Measurements from ENCODE around the gene NDRG3. TPM values are rescaled to one million over a fixed set of nuclear protein-coding genes. Genes with fewer than 3 reads are reported as not detected.
"Not testable (repeated sequence)": the region's sequence is repeated elsewhere in the genome, so short reads cannot be mapped to it uniquely, and the experiment has no call there.

Gene NDRG3
- polyA plus RNA-seq, 3 donors, result 34.5 to 38.9 (median 38.1) TPM

DNA sequence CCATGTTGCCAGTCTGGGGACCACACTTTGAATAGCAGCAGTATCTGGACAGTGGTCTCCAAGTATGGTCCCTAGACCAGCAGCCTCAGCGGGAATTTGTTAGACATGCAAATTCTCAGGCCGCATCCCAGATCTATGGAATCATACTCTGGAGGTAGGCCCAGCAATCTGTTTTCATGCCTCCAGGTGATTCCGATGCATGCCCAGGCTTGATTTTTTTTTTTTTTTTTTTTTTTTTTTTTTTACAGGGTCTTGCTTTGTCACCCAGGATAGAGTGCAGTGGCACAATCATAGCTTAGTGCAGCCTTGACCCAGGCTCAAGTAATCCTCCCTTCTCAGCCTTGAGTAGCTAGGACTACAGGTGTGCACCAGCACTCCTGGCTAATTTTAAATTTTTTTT is 99.2 kb downstream of the NDRG3 start:
- DNase-seq (ENCODE audit: low read depth in 3 of 3, low spot score in 2 of 3), result no peak

DNA sequence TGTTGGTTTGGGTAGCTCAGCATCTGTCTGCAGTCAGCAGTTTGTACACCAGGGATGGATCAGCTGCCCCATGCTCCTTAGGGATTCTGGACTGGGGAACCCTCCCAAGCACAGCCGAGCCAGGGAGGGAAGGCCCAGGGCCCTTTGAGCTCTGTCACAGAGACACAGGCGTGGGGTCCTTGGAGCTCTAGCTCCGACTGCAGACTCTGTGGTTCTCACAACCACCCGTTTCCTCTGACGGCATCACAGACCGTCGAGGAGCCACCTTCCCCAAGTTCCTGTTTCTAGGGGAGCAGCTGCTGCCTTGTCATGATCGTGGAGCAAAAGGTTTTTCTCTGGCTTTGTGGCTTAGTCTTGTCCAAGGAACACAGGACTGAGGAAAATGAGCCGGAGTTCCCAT is 99.9 kb downstream of the NDRG3 start, which contains the start of gene SLA2:
Gene SLA2 (minus strand): TSS at position 199 of the 400 bp plus-strand sequence. CDS start 4,861 bp downstream, outside the sequence.
- DNase-seq (ENCODE audit: low read depth in 3 of 3, low spot score in 2 of 3), result no peak

DNA sequence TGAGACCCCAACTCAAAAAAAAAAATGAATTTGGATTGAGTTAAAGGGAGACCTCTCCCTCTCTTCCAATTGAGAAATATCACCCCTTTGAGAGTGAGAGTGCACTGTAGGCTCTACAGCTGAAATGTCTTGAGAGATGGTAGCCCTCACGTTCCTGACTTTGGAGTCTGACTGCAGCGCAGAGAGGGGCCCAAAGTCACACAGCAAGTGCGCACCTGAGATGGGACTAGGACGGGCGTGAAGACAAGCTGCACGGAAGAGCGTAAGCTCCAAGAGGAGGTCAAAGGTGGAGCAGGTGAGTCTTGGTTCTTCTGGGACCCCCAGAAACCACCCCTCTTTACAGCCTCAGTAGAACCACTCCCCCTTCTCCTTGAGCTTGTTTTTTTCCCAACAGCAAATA is 100.5 kb downstream of the NDRG3 start:
- no peak for DNase-seq (ENCODE audit: low read depth in 3 of 3, low spot score in 2 of 3)

DNA sequence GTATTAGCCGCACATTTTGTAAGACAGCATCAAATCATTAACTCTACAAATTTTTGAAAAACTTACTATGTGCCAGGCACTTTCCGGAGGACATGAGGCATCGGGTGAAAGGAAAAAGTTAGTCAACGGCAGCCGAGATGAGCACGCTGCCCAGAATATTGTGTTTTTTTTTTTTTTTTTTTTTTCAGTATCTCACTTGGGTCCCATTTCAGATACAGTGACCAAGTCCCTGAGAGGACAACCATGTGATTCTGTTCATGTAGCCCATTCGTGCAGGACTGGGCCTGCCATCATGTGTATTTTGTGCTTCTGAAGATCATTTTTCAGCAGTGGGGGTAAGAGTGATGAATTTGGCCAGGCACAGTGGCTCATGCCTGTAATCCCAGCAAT is 101.2 kb downstream of the NDRG3 start:
- no peak for DNase-seq (ENCODE audit: low read depth in 3 of 3, low spot score in 2 of 3)

DNA sequence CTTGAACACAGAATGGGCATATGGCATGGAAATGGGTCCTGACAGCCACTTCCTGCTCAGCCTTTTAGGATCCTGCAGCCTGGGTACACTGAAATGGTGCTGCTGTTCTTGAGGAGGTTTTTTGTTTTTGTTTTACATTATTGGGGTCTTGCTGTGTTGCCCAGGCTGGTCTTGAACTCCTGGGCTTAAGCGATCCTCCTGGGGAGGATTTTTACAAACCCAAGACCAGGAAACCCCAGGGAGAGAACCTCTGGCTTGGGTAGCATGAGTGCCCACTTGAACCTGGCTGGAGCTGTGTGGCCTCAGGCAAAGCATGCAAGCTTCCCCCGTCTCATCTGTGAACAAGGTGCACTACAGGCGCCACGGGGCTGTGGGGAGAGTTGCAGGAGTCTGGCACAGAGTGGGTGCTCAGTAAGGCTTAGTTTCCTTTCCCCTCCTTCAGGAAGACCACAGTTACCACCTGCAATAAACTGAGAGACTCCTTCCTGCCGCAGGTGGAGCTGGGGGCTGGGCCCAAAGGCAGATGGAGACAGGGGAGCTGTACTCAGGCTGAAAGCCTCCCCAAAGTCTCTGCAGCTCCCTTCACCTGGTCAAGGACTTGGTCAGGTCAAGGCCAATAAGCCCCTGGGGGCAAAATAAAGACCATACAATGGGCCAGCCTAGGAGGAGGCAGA is 101.7 kb downstream of the NDRG3 start:
- DNase-seq (ENCODE audit: low read depth in 3 of 3, low spot score in 2 of 3), result no peak

DNA sequence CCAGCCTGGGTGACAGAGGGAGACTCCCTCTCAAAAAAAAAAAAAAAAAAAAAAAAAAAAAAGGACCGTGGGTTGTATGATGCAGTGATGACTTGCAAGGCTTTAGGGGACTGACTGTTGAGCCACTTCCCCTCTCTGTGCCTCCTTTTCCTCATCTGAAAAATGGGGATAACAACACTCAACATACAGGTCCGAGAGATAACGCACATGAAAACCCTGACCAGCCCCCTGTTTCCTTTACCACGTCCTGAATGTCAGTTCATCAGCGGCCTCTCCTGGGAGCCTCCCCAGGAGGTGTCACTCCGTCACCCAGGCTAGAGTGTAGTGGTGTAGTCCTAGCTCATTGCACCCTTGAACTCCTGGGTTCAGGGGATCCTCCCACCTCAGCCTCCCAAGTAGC is 103.8 kb downstream of the NDRG3 start:
- no peak for DNase-seq (ENCODE audit: low read depth in 3 of 3, low spot score in 2 of 3)

DNA sequence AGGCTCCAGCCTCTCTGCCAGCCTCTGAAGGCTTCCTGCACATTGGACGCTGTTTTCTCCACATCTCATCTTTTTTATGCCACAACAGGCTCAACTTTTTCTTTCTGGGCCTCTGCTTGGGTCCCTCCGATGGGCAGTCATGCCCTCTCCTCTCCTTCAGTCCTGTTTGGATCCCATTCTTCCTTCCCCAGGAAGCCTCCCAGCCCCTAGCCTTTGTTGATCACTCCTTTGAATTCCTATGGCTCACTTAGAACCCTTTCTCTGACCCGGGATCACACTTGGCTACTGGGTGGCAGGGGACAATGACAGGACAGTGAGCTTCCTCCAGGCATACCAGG is 104.4 kb downstream of the NDRG3 start:
- no peak for DNase-seq (ENCODE audit: low read depth in 3 of 3, low spot score in 2 of 3)

DNA sequence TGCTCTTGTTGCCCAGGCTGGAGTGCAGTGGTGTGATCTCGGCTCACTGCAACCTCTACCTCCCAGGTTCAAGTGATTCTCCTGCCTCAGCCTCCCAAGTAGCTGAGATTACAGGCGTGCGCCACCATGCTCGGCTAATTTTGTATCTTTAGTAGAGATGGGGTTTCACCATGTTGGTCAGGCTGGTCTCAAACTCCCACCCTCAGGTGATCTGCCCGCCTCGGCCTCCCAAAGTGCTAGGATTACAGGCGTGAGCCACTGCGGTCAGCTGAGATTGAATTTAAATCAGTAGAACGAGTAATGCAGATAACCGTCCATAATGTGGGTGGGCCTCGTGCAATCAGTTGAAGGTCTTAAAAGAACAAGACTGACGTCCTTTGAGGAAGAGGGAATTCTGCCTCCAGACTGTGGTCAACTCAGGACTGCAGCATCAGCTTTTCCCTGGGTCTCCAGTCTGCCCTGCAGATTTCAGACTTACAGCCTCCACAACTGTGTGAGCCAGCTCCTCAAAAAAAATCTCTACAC is 107.0 kb downstream of the NDRG3 start:
- DNase-seq (ENCODE audit: low read depth in 3 of 3, low spot score in 2 of 3), result not testable (repeated sequence)

DNA sequence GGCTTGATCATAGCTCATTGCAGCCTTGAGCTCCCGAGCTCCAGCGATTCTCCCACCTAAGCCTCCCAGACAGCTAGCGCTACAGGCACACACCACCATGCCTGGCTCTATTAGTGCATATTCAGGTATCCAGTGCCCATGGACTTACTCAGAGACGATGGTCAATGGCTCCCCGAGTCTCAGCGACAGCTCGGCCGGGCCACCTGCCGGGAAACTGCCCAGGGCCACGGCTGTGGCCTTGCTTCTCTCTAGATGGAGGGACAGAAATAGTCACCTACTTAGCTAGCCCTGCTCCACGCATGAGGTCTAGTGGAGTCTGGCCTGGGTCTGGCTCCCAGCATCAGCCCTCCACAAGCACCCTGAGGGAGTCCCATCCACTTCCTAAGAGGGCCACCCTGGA is 111.5 kb downstream of the NDRG3 start:
- DNase-seq (ENCODE audit: low read depth in 3 of 3, low spot score in 2 of 3), result no peak

DNA sequence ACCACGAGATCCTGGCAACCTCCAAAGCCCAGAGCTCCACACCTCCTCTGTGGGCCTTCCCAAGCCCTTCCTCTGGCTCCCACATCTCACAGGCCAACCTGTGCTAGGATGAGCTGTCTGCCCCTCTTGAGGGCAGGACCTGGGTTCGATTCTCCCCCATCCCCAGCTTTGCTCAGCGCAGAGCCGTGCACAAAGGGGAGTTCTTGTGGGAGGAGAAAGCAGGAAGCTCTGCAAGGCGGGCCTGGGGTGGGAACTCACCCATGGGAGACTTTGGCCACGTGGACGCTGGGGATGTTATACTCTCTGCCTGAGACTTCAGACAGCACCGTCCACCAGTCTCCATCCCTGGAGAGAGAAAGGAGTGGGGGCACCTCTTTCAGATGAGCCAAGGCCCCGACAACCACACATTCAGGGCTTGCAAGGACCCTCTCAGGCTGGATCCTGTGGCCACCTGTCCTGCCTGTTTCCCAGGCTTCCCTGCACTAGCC is 112.6 kb downstream of the NDRG3 start:
- DNase-seq (ENCODE audit: low read depth in 3 of 3, low spot score in 2 of 3), result no peak

DNA sequence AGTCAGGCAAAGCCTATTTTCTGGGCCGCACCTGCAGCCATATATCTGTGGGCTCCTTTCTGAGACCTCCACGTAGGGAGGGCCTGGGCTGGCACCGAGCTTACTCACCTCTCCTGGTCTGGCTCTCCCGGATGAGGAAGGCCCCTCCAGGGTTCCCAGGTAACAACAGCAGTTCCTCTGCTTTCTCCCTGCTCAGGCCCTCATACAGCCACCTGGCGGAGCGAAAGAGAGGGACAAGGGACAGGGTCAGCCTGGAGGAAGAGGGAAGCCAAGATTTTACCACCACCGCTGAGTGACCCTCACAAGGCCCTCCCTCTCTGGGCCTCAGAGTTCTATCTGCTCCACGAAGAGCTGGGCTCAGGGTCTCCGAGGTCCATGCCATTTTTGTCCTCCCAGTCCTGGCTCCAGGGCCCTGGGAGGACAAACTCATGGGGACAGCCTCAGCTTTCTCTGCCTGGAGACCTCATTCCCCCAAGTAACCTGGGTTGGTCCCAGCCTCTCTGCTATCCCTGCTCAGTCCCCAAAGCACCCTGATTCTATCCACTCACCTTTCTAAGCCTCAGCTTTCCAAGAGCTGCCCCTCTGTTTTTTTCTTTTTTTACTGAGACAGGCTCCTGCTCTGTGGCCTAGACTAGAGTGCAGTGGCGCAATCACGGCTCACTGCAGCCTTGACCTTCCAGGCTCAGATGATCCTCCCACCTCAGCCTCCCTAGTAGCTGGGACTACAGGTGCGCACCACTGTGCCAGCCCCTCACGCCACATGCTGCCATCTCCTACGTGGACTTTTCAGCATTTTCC is 113.2 kb downstream of the NDRG3 start:
- DNase-seq (ENCODE audit: low read depth in 3 of 3, low spot score in 2 of 3), result no peak

DNA sequence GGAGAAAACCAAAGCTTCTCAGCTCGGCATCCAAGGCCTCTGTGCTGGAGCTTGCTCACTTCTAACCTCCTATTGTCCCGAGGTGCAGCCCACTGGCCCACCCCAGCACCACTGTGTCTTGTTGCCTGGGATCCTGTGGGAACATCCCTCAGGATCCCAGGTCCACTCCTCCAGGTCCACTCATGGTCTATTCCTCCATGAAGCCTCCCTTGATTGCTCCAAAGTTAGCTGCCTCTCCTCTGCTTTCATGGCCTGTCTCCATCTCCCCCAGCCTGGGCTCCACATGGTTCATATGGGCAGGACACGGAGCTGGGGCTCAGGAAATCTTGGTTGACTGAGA is 113.8 kb downstream of the NDRG3 start:
- no peak for DNase-seq (ENCODE audit: low read depth in 3 of 3, low spot score in 2 of 3)

DNA sequence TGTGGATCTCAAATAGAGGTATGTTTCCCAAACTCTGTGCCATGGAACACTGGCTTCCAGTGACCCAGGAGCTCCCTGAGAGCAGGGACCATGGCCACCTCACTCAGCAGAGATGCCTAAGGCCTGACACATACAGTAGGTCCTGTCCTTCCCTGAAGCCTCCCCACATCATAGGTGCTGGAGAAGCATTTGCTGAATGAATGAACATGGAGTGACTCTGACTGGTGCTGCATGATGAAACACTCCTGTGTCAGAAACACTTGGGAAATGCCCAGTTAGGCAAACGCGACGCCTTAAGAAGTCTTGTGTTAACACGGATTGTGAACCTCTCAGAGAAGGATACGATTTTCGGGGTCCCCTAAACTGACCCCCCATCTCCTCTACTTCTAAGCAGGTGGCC is 114.2 kb downstream of the NDRG3 start:
- DNase-seq (ENCODE audit: low read depth in 3 of 3, low spot score in 2 of 3), result no peak

DNA sequence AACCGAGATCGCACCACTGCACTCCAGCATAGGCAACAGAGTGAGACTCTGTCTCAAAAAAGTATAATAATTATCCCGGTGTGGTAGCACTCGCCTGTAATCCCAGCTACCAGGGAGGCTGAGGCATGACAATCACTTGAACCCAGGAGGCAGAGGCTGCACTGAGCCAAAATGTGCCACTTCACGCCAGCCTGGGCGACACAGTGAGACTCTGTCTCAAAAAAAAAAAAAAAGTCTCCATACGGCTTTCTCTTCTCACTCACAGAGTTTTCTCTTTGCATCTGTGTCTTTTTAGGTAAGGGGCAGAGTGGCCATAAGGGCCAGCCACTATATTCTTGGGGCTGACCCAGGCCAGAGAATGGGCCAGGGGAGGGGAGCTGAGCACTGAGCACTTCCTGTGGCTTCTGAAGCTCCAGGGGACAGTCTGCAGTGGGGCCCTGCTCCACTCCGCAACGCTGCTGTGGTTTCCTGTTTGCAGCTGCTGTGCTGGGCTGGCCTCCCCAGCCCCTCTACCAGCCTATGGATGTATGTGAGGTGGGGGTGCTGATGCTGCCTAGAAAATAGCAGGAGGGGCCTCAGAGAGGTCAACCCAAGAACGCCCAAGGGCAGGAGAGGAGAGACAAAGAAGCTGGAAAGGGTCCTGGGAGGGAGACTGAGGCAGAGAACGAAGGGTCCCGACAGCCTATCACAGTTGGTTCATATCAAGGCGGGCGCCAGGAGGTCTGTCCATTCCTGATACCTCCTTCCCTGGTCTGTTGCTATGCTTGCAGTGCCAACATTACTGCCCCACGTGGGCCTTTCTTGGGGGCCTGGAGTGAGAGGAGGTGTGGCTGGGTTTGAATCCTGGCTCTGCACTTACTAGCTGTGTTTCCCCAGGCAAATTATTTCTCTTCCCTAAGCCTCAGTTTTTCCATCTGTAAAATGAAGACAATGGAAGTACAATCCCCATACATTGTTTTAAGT is 115.9 kb downstream of the NDRG3 start:
- no peak for DNase-seq (ENCODE audit: low read depth in 3 of 3, low spot score in 2 of 3)

DNA sequence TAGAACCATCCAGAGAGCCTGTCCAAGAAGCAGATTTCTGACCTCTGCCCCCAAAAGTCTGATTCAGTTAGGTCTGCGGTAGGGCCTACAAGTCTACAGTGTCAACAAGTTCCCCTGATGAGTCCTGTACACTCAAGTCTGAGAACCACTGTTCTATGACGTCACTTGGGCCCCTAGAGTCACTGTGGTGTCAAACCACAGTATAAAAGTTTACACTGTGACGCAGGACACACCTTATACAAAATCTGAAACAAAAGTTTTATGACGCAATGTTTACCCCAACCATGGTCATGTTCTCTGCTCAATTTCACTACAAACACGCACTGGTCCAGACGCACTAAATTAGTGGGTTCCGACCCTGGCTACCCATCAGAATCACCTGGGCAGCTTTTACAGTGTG is 117.8 kb downstream of the NDRG3 start:
- DNase-seq (ENCODE audit: low read depth in 3 of 3, low spot score in 2 of 3), result no peak

DNA sequence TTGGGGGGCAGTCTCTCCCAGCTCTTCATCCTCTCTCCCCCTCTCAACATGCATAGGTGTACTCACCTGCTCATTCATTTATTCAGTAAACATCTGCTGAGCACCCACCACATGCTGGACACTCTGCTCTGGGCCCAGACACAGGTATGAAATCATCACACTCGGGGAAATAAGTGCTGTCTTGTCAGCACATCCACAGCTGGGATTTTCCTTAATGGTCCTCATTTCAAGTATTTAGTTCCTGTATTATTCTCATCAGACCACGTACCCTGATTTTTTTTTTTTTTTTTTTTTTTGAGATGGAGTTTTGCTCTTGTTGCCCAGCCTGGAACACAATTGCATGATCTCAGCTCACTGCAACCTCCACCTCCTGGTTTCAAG is 121.0 kb downstream of the NDRG3 start:
- no peak for DNase-seq (ENCODE audit: low read depth in 3 of 3, low spot score in 2 of 3)

DNA sequence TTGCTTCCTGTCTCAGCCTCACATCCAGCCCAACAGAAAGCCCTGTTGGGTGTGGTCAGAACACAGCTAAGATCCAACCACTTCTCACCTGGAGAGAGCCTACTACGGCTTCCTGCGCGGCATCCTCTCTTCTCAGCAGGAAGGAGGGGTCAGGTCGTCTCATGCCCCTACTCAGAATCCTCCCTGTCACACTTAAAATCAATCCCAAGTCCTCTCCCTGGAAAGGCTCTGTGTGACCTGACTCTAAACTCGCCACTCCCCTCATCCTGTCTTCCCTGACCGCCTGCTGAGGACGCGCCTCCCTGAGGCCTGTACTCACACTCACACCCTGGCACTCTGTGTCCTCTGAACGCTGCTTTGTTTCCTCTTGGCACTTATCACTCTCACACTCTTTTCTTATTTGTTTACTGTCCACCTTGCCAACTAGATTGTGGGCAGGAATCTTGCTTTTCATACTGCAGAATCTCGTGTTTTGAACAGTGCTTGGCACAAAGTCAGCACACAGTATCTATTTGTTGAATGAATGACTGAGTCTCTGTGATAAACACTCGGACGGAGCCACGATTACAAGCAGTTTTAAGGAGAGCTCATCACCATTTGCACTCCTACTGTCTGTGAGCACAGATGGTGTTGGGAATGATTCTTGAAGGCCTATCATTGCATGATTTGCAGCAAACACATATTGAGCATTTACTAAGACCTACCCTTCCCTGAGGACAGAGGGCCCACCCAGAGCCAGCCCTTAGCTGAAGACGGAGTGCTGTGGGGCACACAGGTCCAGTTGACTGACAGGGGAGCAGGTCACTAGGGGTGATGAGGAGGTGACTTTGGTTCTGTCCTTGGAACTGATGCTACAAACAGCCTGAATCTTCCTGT is 121.6 kb downstream of the NDRG3 start:
- no peak for DNase-seq (ENCODE audit: low read depth in 3 of 3, low spot score in 2 of 3)

DNA sequence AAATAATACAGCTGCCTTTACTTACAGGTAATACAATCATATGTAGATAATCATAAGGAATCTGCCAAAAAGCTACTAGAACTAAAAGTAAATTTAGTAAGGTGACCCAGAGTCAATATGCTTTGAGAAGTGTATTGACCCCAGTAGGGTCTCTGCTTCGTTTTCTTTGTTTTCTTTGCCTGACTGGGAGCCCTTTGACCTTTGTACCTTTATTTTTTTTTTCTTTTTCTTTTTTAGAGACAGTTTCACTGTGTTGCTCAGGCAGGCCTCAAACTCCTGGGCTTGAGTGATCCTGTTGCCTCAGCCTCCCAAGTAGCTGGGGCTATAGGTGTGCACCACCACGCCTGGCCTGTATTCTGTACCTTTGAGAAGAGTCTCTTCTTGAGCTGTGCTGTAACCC is 122.4 kb downstream of the NDRG3 start:
- DNase-seq (ENCODE audit: low read depth in 3 of 3, low spot score in 2 of 3), result no peak

DNA sequence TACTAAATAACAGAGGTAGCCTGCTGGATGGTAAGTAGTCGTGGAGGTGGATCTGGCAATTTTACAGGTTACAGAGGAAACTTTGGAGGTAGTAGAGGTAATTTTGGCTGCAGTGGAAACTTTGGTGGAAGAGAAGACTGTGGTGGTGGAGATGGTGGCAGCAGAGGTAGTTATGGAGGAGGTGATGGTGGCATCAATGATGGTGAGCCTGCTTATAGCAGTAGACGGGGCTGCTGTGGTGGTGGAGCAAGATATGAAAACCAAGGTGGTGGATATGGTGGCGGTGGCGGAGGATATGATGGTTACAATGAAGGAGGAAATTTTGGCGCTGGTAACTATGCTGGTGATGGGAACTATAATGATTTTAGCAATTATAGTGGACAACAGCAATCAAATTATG is 125.0 kb downstream of the NDRG3 start:
- no peak for DNase-seq (ENCODE audit: low read depth in 3 of 3, low spot score in 2 of 3)
